Measurements from ENCODE around the gene KRT79. TPM values are rescaled to one million over a fixed set of nuclear protein-coding genes. Genes with fewer than 3 reads are reported as not detected.

Gene KRT79
- total and polyA plus RNA-seq, 2 of the 8 experiments (the other 6 are each of a cell fraction or from before 2014, with no cell fraction given) = not detected

DNA sequence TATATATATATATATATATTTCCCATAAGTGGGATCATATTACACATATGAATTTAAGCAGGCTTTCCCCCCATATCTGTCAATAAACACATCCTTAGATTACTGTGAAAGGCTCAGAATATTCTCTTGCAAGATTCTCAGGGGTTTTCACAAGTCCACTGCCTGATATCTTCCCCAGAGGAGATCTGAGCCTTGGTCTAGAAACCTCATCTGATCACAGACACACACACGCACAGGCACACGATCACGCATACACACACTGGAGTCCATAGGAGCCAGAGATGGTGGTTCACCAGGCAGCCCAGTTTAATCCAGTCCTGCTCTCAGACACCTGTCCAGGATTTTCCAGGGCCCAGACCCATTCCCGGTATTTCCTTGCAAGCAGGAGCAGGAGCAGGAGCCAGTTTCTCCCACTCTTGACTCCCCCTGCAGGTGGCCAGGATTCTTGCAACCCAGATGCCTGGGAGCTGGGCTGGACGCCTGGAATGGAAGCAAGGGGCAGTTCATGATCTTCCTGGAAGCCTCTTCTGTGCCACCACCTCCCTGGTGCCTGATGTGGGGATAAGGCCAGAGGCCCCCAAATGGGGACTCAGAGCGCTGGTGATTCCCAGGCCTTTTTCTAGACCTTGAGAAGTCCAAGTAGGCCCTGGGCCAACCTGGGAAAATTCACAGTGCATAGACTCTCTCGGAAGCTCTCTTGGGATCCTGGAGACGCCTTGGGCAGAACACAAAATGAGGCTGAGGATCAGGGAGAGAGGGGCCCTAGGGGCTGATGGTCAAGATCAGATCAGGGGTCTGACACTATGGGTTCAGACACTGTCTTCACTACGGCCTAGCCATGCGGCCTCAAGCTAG, 31.2 kb upstream of the KRT79 start (continued):
- peak; percentile 91 to 92 for TF ChIP-seq RAD21 (IDR thresholded peaks at IDR 0.05 in 1 of 2, conservative IDR thresholded peaks at IDR 0.05 in 1 of 2; ENCODE audit: low read depth in 2 of 2, low read length in 2 of 2)
- no peak for TF ChIP-seq CBX8 (IDR thresholded peaks at IDR 0.05; ENCODE audit: borderline replicate concordance, low read depth, low read length)
- TF ChIP-seq, protein P1, sequence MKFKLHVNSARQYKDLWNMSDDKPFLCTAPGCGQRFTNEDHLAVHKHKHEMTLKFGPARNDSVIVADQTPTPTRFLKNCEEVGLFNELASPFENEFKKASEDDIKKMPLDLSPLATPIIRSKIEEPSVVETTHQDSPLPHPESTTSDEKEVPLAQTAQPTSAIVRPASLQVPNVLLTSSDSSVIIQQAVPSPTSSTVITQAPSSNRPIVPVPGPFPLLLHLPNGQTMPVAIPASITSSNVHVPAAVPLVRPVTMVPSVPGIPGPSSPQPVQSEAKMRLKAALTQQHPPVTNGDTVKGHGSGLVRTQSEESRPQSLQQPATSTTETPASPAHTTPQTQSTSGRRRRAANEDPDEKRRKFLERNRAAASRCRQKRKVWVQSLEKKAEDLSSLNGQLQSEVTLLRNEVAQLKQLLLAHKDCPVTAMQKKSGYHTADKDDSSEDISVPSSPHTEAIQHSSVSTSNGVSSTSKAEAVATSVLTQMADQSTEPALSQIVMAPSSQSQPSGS (IDR thresholded peaks at IDR 0.05; ENCODE audit: low read length) = no peak
- no peak for TF ChIP-seq SIRT6 (IDR thresholded peaks at IDR 0.05; ENCODE audit: low read length)
- TF ChIP-seq SIN3A (conservative IDR thresholded peaks at IDR 0.05 in 1 of 2, IDR thresholded peaks at IDR 0.05 in 1 of 2; ENCODE audit: low read depth in 1 of 2, low read length in 2 of 2) = no peak
- no peak for TF ChIP-seq RNF2 (IDR thresholded peaks at IDR 0.05; ENCODE audit: borderline replicate concordance, low read depth, low read length, missing control alignments, poor library complexity, severe bottlenecking)
- TF ChIP-seq SAP30 (IDR thresholded peaks at IDR 0.05; ENCODE audit: insufficient read depth, insufficient replicate concordance, low read length) = no peak
- no peak for TF ChIP-seq SRF (IDR thresholded peaks at IDR 0.05; ENCODE audit: low read depth, low read length)
- TF ChIP-seq EGR1 (IDR thresholded peaks at IDR 0.05; ENCODE audit: borderline replicate concordance, low read depth, low read length) = no peak
- TF ChIP-seq ASH2L (IDR thresholded peaks at IDR 0.05; ENCODE audit: low read length) = no peak
- TF ChIP-seq NRF1 (IDR thresholded peaks at IDR 0.05; ENCODE audit: low read depth, low read length) = no peak
- no peak for TF ChIP-seq TAF7 (optimal IDR thresholded peaks at IDR 0.05; ENCODE audit: borderline replicate concordance, low read depth, low read length)
- no peak for TF ChIP-seq EP300 (IDR thresholded peaks at IDR 0.05; ENCODE audit: borderline replicate concordance in 1 of 2, low read depth in 2 of 2, low read length in 2 of 2)
- no peak for TF ChIP-seq POLR2AphosphoS5 (IDR thresholded peaks at IDR 0.05; ENCODE audit: low read depth, low read length)
- TF ChIP-seq GABPA (IDR thresholded peaks at IDR 0.05; ENCODE audit: borderline replicate concordance, insufficient read depth, low read length) = no peak; the same call in 1 of the 2 replicates
- TF ChIP-seq KDM1A (IDR thresholded peaks at IDR 0.05; ENCODE audit: borderline replicate concordance, low read length) = no peak
- no peak for TF ChIP-seq JUN (IDR thresholded peaks at IDR 0.05; ENCODE audit: low read depth, low read length)
- TF ChIP-seq KDM4A (IDR thresholded peaks at IDR 0.05; ENCODE audit: low read depth, low read length, severe bottlenecking) = no peak
- TF ChIP-seq YY1 (IDR thresholded peaks at IDR 0.05; ENCODE audit: low read depth, low read length) = 0 out of 2 replicates have a peak, but pooled peaks have one; percentile 6
- no peak for TF ChIP-seq CTBP2 (IDR thresholded peaks at IDR 0.05; ENCODE audit: borderline replicate concordance, insufficient read depth, insufficient read length, low read length)
- no peak for TF ChIP-seq CHD2 (IDR thresholded peaks at IDR 0.05; ENCODE audit: low read length)

Data from H1 (cell line).